ENCODE measurements around the gene SDS. TPM values are rescaled to one million over a fixed set of nuclear protein-coding genes. Genes with fewer than 3 reads are reported as not detected.

The SDS gene
- polyA plus RNA-seq, 1 experiment, result not detected

GRCh38 chr12:113408756-113409298 is 5.1 kb upstream of the SDS start:
- H3K27me3 ChIP-seq (ENCODE audit: control insufficient read depth, insufficient read depth, low read length), result peaks cover 13% of the 10 kb centered on the region
- no peak for TF ChIP-seq CTCF (IDR thresholded peaks at IDR 0.05; ENCODE audit: low read depth, low read length)
- H3K4me3 ChIP-seq (ENCODE audit: low read depth, low read length), result no peak overlapping the region
- POLR2A ChIA-PET, result interaction anchor here (0.6 kb wide), 1 partner anchor 64 kb away, joined by 5 read pairs; no protein-coding TSS in a partner anchor
- H3K27ac ChIP-seq (ENCODE audit: low read depth, low read length), result no peak overlapping the region
- DNase-seq (ENCODE audit: low read depth, low spot score), result no peak
- CTCF ChIA-PET, result interaction anchor here (1.8 kb wide), 1 partner anchor 16 kb away, joined by 8 read pairs; no protein-coding TSS in a partner anchor
- H3K9me3 ChIP-seq (ENCODE audit: control insufficient read depth, insufficient read depth, low read length), result no peaks in the 10 kb centered on the region

GRCh38 chr12:113407931-113408600 is 4.4 kb upstream of the SDS start:
- no peak for TF ChIP-seq CTCF (IDR thresholded peaks at IDR 0.05; ENCODE audit: low read depth, low read length)
- DNase-seq (ENCODE audit: low read depth, low spot score), result no peak
- peaks cover 11% of the 10 kb centered on the region for H3K27me3 ChIP-seq (ENCODE audit: control insufficient read depth, insufficient read depth, low read length)
- H3K9me3 ChIP-seq (ENCODE audit: control insufficient read depth, insufficient read depth, low read length), result no peaks in the 10 kb centered on the region
- ChIA-PET POLR2A (no interaction called here), CTCF (interaction anchor here (0.7 to 3.9 kb wide), 7 partner anchors 14 to 415 kb away, joined by 3 to 25 read pairs (median 4); partner anchors contain the start of gene SDSL)
- H3K27ac ChIP-seq (ENCODE audit: low read depth, low read length), result no peak overlapping the region
- H3K4me3 ChIP-seq (ENCODE audit: low read depth, low read length), result no peak overlapping the region

GRCh38 chr12:113405694-113406093 is 2.0 kb upstream of the SDS start:
- POLR2A ChIA-PET, result interaction anchor here (0.6 kb wide), 1 partner anchor 438 kb away, joined by 3 read pairs; no protein-coding TSS in a partner anchor
- Histone ChIP-seq H3K27ac (ENCODE audit: low read depth, low read length) (no peak overlapping the region), H3K9me3 (ENCODE audit: control insufficient read depth, insufficient read depth, low read length) (no peaks in the 10 kb centered on the region), H3K4me3 (ENCODE audit: low read depth, low read length) (no peak overlapping the region), H3K27me3 (ENCODE audit: control insufficient read depth, insufficient read depth, low read length) (peaks cover 9% of the 10 kb centered on the region)
- no peak for DNase-seq (ENCODE audit: low read depth, low spot score)
- CTCF ChIA-PET, result interaction anchor here (3.9 kb wide), 1 partner anchor 20 kb away, joined by 25 read pairs; no protein-coding TSS in a partner anchor
- TF ChIP-seq CTCF (IDR thresholded peaks at IDR 0.05; ENCODE audit: low read depth, low read length), result no peak

- Histone ChIP-seq H3K9me3 (ENCODE audit: control insufficient read depth, insufficient read depth, low read length) (no peaks in the 10 kb centered on the region), H3K4me3 (ENCODE audit: low read depth, low read length) (no peak overlapping the region), H3K27ac (ENCODE audit: low read depth, low read length) (no peak overlapping the region), H3K27me3 (ENCODE audit: control insufficient read depth, insufficient read depth, low read length) (peaks cover 3% of the 10 kb centered on the region)
- DNase-seq (ENCODE audit: low read depth, low spot score), result no peak
- POLR2A ChIA-PET, result no interaction called here
- CTCF ChIA-PET, result interaction anchor here (0.5 to 1.5 kb wide), 2 partner anchors 23 to 27 kb away, joined by 3 read pairs; no protein-coding TSS in a partner anchor
- TF ChIP-seq CTCF (IDR thresholded peaks at IDR 0.05; ENCODE audit: low read depth, low read length), result no peak
These were observed 964 bp downstream of the SDS start for GRCh38 chr12:113402586-113403260.

Measured in AG04450 (cell line).